Panc1 (cell line): Measurements from ENCODE around the gene CHEK2. TPM values are rescaled to one million over a fixed set of nuclear protein-coding genes. Genes with fewer than 3 reads are reported as not detected.

ENCODE experiments used
- ATAC-seq: fragments of 200-7000 bp; cut with Tn5 transposase; 2 replicates; pipeline ENCODE4 v1.9.1; 2020; ENCODE audit warnings: mild to moderate bottlenecking, moderate library complexity
- BruUV-seq: library from RNA; stranded (reverse); fragments of 400-500 nt; replicated peaks from 2 replicates; lab custom pipeline; 2021; lab: Mats Ljungman, UMichigan
- CTCF ChIA-PET: fragments of 300-600 bp; sonication (Branson Sonifier 250); formaldehyde crosslinking; loops from one replicate; lab custom pipeline; 2022; ENCODE audit warnings: antibody characterized with exemption; lab: Charles Lee
- POLR2A ChIA-PET: fragments of 300-600 bp; sonication (Branson Sonifier 250); formaldehyde crosslinking; loops from one replicate; lab custom pipeline; 2022; ENCODE audit warnings: antibody characterized with exemption; lab: Charles Lee
- DNase-seq: peaks from one replicate; pipeline ENCODE4 v3.0.0-alpha.2; 2010; ENCODE audit warnings: low read depth, low spot score
- H3K27ac ChIP-seq: 2 replicates; pipeline ENCODE4 v1.5.1; 2011; ENCODE audit warnings: mild to moderate bottlenecking, low read length, inconsistent platforms
- H3K27me3 ChIP-seq: fragments of 200-500 bp; sonication (Bioruptor generic); 2 replicates; pipeline ENCODE4 v1.6.0; 2014; ENCODE audit warnings: low read length, inconsistent platforms; ENCODE audit not compliant: control insufficient read depth, insufficient read depth
- H3K36me3 ChIP-seq: fragments of 200-500 bp; sonication (Bioruptor generic); 2 replicates; pipeline ENCODE4 v1.5.1; 2014; ENCODE audit warnings: inconsistent platforms, mild to moderate bottlenecking, low read length, moderate library complexity; ENCODE audit not compliant: control insufficient read depth, insufficient read depth
- H3K4me1 ChIP-seq: 2 replicates; pipeline ENCODE4 v1.5.1; 2011; ENCODE audit warnings: inconsistent platforms, mild to moderate bottlenecking, low read length, moderate library complexity; ENCODE audit not compliant: control insufficient read depth, insufficient read depth
- H3K4me3 ChIP-seq, 2 experiments: 2 replicates each; pipeline ENCODE4 v1.5.1; 2011 to 2012; ENCODE audit warnings: low read depth in 2 of 2, low read length in 2 of 2, mild to moderate bottlenecking in 2 of 2, inconsistent platforms in 1 of 2, moderate library complexity in 1 of 2
- H3K9me3 ChIP-seq: fragments of 200-500 bp; sonication (Bioruptor generic); 2 replicates; pipeline ENCODE4 v1.5.1; 2014; ENCODE audit warnings: low read depth, mild to moderate bottlenecking, inconsistent platforms, low read length, moderate library complexity; ENCODE audit not compliant: control insufficient read depth, insufficient read depth
- CTCF ChIP-seq: fragments of 450-650 bp; IDR thresholded peaks from 2 replicates; pipeline ENCODE4 v1.5.1; 2017; ENCODE audit warnings: mild to moderate bottlenecking
- POLR2AphosphoS5 ChIP-seq: IDR thresholded peaks from 2 replicates; pipeline ENCODE4 v1.6.1; 2012; ENCODE audit warnings: mild to moderate bottlenecking, low read depth, low read length, moderate library complexity
- REST ChIP-seq, 2 experiments: IDR thresholded peaks; 2 replicates each; pipeline ENCODE4 v1.6.1; 2011 to 2012; ENCODE audit warnings: low read depth in 2 of 2, control low read depth in 1 of 2, low read length in 1 of 2, mild to moderate bottlenecking in 1 of 2, moderate library complexity in 1 of 2; ENCODE audit not compliant: insufficient read depth in 1 of 2
- SIN3A ChIP-seq: IDR thresholded peaks from 2 replicates; pipeline ENCODE4 v1.6.1; 2012; ENCODE audit warnings: low read depth, mild to moderate bottlenecking, low read length, moderate library complexity, borderline replicate concordance; ENCODE audit not compliant: insufficient read depth
- TCF7L2 ChIP-seq: IDR thresholded peaks from 2 replicates; pipeline ENCODE4 v1.6.1; 2011; ENCODE audit warnings: mild to moderate bottlenecking, low read depth, low read length, inconsistent platforms
- in situ Hi-C: cut with HindIII; loops from 2 replicates; pipeline ENCODE4 v1.10.0; 2016; ENCODE audit warnings: low sequenced_read_pairs, low pct_unique_long_range_greater_than_20kb
- intact Hi-C: fragments of 100-400 bp; cut with micrococcal nuclease; formaldehyde crosslinking; loops from one replicate; pipeline ENCODE4 v1.10.0; 2022; ENCODE audit not compliant: unreplicated experiment
- total RNA-seq: library from RNA; stranded (reverse); gene quantifications from one replicate; pipeline ENCODE4 v1.2.1, GENCODE V29; 2021; ENCODE audit not compliant: unreplicated experiment

The CHEK2 gene
- total RNA-seq, 1 experiment from 2014 or later: 29.5 TPM

DNA sequence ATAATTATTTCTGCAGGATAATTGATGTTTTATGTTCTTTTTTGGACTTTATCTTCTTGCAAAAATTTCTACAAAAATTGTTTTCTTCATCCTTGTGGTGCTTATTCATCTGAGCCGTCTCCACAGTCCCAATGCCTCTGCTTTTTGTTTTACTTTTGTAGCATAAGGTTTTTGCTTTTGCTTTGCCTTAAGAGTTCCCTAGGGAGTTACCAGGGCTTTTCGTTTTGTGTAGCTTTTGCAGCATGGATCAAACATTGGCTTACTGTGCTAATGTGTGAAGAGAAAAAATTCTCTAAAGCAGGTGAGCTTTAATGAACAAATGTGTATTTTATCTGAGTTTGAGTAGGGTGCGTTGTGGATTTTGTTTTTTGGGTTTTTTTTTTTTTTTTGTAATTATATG lies 47.0 kb upstream of the CHEK2 start:
- H3K27ac ChIP-seq: no peak overlapping the region
- ChIA-PET POLR2A (interaction anchor here (0.5 kb wide), 1 partner anchor 28 kb away, joined by 4 read pairs; no protein-coding TSS in a partner anchor), CTCF (no interaction called here)
- BruUV-seq: no TSS peak
- no peaks in the 10 kb centered on the region for H3K4me1 ChIP-seq
- intact Hi-C loops (no loop called here), in situ Hi-C loops (no loop called here)
- peaks cover 25% of the 10 kb centered on the region for H3K36me3 ChIP-seq
- H3K4me3 ChIP-seq: no peak overlapping the region
- no peak for TF ChIP-seq CTCF
- TF ChIP-seq REST (IDR thresholded peaks at IDR 0.05; ENCODE audit: insufficient read depth in 1 of 2, low read depth in 2 of 2, low read length in 1 of 2): no peak
- TF ChIP-seq SIN3A: no peak
- no peak for TF ChIP-seq TCF7L2
- no peak for TF ChIP-seq POLR2AphosphoS5
- no peaks in the 10 kb centered on the region for H3K9me3 ChIP-seq
- no peak for DNase-seq
- no peak for ATAC-seq
- no peaks in the 10 kb centered on the region for H3K27me3 ChIP-seq

- TF ChIP-seq POLR2AphosphoS5 (no peak), TCF7L2 (no peak), REST (IDR thresholded peaks at IDR 0.05; ENCODE audit: insufficient read depth in 1 of 2, low read depth in 2 of 2, low read length in 1 of 2) (no peak), CTCF (no peak), SIN3A (no peak)
- Histone ChIP-seq H3K4me3 (no peak overlapping the region), H3K27me3 (no peaks in the 10 kb centered on the region), H3K9me3 (no peaks in the 10 kb centered on the region), H3K4me1 (no peaks in the 10 kb centered on the region), H3K36me3 (peaks cover 32% of the 10 kb centered on the region), H3K27ac (no peak overlapping the region)
- CTCF ChIA-PET: no interaction called here
- POLR2A ChIA-PET: no interaction called here
- in situ Hi-C loops (no loop called here), intact Hi-C loops (no loop called here)
- DNase-seq (no peak), ATAC-seq (no peak)
- no TSS peak for BruUV-seq
Measured at GRCh38 chr22:28783786-28784671, 42.4 kb upstream of the CHEK2 start.
